Stimulated activated CD4-positive, alpha-beta T cell treated with anti-CD3 and anti-CD28 coated beads, Interleukin-4, amount 100 ng/mL, for 24 hours (primary cell): ENCODE data around the gene IBTK.
"Not testable (repeated sequence)": the region's sequence is repeated elsewhere in the genome, so short reads cannot be mapped to it uniquely, and the experiment has no call there.

Experiments
- DNase-seq: peaks from one replicate; pipeline ENCODE4 v3.0.0-alpha.2; 2020

The IBTK gene

DNA sequence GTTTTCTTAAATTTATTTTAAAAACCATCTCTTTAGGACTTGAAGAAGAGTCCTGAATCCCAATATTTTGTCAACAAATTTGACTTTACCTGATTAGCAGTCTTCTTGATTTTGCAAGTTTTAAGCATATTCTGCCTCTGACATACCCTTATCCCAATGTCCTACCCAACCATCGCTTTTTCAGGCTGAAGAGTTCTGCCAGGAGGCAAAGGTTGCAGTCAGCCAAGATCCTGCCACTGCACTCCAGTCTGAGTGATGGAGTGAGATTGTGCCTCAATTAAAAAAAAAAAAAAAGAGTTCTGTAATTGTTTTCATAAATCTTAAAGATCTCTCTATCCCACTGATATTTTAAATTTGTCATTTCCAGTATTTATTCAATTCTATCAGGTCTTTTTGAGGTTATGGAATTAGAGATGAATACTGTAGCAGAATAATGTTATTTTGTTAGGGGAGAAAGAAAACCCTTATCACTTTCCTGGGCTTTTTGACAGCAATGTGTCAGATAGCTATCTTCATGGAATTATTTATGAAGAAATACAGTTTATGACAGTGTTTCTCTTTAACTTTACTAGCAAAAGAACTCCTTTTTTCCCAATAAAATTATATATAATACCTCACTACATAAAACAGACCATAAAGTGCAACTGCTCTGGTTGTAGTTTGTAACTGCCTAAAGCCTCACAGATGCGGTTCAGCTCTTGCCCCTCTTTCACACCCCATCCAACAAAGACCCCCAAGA is 78.2 kb downstream of the IBTK start:
- no peak for DNase-seq

DNA sequence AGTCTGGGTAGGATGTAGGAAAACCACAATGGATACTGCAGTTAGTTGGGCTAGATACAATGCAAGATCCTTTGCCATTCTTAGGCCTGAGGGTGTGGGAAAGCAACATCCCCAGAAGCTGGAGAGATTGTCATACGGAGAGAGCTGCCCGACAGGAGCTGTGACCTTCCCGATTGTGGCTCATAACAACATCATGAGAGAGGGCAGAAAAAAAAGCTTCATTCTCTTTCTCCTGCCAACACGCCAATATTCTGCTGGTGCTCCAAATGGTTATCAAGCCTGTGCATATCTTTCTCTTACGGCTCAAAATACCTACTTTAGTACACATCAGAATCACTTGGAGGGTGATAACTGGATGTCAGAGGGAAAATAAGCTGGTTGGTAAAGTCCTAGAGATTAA is 81.1 kb downstream of the IBTK start:
- DNase-seq = no peak

DNA sequence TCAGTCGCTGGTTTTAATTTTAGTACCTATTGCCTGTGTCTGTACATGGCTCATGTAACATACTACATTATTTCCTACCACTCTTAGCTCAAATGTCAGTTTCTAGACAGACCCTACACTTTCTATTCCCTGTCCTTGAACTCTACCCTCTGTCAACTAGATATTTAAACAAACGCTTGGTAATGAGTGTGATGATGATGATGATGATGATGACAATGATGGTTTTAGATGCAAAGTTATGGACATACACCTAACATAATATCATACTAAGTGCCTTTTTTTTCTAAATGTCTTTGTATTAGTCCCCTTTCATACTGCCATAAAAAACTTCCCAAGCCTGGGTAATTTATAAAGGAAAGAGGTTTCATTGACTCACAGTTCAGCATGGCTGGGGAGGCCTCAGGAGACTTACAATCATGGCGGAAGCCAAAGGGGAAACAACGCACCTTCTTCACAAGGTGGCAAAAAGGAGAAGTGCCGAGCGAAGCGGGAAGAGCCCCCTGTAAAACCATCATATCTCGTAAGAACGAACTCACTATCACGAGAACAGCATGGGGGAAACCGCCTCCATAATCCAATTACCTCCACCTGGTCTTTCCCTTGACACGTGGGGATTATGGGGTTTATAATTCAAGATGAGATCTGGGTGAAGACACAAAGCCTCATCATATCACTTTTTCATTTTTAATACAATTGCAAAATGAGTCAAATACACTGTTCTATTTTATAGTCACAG is 87.1 kb downstream of the IBTK start:
- no peak for DNase-seq

DNA sequence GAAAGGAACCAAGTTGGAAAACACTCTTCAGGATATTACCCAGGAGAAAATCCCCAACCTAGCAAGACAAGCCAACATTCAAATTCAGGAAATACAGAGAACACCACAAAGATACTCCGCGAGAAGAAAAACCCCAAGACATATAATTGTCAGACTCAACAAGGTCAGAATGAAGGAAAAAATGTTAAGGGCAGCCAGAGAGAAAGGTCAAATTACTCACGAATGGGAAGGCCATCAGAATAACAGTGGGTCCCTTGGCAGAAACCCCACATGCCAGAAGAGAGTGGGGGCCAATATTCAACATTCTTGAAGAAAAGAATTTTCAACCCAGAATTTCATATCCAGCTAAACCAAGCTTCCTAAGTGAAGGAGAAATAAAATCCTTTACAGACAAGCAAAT is 94.8 kb downstream of the IBTK start:
- DNase-seq = not testable (repeated sequence)

DNA sequence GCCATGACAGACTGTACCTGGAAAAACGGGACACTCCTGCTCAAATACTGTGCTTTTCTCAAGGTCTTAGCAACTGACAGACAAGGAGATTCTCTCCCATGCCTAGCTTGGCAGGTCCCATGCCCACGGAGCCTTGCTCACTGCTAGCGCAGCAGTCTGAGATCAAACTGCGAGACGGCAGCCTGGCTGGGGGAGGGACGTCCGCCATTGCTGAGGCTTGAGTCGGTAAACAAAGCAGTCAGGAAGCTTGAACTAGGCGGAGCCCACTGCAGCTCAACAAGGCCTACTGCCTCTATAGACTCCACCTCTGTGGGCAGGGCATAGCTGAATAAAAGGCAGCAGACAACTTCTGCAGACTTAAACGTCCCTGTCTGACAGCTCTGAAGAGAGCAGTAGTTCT is 96.4 kb downstream of the IBTK start:
- DNase-seq = not testable (repeated sequence)

DNA sequence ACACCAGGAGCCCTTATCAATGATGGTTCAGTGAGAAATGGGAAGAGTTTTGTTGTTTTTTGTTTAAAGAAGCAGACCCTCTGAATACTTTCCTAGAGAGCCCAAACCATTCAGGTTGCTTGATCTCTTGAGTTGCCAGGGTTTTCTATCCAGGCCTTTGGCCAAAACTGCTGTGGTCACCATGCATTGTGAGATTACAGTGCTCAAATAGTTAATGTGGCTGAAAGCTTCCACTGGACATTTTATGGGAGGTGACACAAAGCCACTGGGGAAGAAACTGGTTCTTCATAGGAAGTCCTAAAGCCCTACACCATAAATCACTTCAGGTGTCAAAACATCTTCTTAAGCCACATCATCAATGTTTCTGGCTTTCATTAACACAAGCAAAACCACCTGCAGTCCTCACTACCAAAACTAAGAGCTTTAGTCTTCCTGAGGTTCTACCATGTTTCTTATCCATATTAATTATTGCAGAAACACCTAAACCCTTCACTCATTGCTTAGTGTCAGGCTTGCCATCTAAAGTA is 101.6 kb downstream of the IBTK start:
- no peak for DNase-seq

DNA sequence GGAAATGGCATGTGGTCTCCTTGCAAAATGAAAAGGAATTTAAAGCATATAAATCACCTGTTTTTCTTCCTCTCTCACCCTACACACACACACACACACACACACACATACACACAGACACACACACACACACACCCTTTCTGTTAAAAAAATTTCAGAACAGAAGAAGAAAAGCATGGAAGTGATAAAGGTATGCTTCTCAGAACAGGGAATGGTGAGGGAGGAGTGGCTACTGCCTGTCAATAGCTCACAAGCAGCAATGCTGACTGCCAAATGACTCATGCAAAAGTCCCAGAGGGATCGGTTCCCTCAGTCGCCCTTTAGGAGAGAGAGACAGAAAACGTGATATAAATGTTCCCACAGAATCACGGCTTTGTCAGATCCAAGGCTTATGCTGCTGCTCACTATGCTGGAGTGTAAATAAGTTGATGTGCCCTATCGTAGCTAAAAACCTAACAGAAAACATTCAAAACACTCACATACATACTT is 102.6 kb downstream of the IBTK start:
- DNase-seq = no peak

DNA sequence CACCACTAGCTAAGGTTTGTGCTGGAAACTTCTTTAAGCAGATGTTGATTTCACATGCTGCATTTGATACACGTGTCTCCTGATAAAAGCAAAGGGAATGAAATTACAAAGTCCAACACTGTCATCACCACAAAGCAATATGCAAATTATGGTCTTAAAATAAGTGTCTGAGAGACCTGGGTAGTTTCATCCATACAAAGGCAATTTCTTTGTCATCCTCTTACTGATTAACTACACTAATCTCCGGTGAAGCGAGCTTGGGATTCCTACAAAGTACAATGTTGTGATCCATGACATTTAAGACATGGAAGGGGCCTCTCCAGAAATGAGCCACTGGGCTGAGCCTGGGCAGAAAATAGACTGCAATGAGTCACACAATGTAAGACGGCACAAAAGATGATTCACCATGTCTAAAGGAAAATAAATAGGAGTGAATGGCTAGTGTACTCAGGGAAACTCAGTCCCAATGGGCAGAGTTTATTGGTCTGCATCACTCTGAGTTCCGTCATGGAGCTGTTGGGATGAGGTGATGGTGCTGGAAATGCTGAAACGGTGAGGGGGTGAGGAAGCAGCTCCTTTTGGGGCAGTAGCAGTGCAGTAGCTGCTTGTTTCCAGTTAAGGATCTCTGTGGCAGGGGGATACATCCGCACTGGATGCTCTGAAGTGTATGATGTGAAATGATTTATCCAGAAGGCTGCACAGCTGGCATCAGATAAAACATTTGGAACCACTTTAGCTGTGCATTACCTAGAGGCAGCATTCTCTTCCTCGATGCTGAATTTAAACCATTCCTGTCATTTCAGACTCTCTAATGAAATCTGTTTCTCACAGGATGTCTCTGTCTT is 103.3 kb downstream of the IBTK start:
- no peak for DNase-seq

DNA sequence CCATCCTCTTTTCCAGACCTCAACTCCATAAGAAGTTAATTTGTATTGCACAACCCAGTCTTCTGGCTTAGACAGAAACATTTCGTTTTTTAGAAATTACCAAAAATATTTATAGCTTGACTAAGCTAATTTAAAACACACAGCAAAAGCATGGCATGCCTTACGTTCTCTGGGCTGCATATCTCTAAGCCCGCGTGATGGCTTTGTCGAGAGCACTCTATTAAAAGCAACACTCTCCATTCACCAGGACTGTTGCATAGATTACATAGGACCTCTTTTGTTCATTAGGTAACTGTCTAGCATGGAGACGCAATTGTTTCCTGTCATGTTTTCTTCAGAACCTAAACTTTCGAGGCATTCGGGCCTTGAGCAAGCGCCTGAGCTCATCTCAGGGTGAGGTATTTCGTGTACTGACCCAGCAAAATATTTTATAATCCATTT is 104.5 kb downstream of the IBTK start:
- DNase-seq = no peak

DNA sequence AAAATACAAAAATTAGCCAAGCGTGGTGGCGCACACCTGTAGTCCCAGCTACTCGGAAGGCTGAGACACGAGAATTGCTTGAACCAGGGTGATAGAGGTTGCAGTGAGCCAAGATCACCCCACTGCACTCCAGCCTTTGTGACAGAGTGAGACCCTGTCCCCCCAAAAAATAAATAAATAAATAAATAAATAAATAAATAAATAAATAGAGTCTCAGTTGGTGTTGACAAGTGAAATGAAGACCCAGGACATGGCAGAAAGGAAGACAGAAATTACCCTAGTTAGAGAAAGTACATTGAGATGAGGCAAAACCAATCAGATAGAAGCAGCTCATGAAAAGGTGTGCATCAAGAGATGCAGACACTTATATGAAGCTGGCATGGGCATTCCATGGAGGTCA is 105.0 kb downstream of the IBTK start:
- DNase-seq = no peak

DNA sequence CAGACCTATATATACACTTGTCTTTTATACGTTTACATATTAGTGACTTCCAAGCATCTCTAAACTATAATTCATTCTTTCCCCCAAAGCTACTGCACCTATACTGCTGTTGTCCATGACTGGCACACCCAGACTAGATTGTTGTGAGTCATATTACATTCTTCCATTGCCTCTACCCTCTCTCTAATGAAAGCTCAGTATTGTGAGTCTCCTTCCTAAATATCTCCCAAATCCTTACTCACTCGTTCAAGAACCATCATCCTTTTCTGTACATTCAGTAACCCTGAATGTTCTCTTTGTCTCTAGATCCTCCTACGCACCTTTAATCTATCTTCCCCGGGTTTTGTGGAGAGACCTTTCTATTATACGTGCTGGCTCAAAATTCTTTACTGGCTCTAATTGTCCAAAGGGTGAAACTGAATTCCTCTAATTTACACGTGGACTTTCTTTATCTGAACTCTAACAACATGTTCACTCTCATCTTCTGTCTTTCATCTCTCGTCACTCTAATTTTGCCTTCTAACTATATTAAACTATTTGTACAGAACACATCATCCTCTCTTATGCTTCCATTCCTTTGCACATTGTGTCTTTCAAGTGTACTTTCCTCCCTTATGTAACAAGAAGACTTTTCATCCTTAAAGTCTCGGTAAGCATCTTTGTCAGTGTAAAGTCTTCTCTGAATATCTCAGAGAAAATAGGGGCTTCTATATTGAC is 109.3 kb downstream of the IBTK start:
- no peak for DNase-seq

DNA sequence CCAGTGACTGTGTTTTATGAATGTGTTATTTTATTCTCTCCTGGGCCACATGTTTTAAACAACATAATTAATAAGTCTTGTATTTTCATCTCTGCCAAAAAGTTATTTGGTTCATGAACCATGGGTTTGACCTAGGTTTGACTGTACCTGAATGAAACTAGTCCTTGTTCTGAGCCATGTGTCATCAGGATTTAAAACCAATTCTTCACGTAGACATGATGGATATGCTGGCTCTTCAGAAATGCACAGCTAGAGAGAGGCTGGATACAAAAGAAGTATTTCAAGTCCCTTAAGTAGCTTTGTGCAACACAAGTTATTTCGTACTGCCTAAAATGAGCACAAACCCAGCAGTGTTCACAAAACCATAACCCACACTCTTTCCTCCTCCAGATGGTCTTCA is 116.1 kb downstream of the IBTK start:
- no peak for DNase-seq

DNA sequence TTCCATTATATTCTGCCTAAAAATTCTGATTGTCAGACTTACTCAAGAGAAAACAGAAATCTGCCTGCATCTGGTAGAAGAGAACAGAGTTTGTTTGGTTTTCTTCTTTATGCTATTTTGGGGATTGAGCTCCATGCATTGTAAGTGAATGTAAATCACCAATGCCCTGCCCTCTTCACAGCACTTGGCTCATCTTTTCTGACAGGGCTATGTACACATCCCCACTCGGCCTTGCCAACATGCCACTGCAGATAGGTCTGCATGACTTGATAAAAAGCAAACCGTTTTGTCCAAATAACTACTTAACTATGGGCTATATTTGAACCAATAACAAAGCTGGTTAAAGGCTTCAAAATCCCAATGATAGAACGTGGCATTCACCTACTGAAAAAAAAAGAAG is 117.7 kb downstream of the IBTK start:
- no peak for DNase-seq

DNA sequence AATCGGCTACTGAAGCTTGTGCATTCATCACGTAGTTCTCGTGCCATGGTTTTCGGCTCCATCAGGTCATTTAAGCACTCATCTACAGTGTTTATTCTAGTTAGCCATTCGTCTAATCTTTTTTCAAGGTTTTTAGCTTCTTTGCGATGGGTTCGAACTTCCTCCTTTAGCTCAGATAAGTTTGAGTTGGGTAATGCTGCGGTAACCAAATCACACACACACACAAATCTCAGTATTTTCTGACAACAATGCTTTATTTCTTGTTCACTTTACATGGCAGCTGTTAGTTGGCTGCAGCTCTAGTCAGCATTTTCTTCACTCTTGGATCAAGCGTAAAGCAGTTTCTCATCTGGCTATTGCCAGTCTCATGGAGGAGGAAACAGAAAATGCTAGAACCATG is 118.6 kb downstream of the IBTK start:
- DNase-seq = not testable (repeated sequence)

DNA sequence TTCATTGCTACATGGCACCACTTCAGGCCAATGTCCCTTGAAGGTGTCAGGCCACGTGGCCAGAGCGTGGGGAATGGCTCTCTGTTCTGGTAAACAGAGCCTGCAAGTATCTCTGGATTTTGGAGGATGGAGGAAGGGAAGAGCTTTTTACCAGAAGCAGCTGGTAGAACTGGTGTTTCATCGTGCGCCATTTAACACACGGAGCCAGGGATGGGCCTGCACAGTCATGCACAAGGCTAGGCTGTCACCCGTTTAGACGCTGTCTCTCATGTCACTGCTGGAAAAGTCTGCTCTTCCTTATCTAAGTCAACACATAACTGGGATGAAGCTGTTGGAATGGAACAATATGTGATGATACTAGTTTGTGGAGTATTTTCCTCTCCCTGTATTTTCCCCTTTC is 123.9 kb downstream of the IBTK start:
- DNase-seq = no peak
